Activated naive CD8-positive, alpha-beta T cell treated with anti-CD3 and anti-CD28 coated beads for 36 hours (primary cell): ENCODE results near the gene PRM2. TPM values are rescaled to one million over a fixed set of nuclear protein-coding genes. Genes with fewer than 3 reads are reported as not detected.
A peak's percentile ranks its signal among the peaks of the same experiment; 100 is the strongest.

Experiments used
- DNase-seq: peaks from one replicate; pipeline ENCODE4 v3.0.0; 2021
- H3K27ac Mint-ChIP-seq: one replicate; pipeline ENCODE4 v1.8.0; 2022; ENCODE audit warnings: mild to moderate bottlenecking, moderate library complexity, mixed read lengths
- H3K27me3 Mint-ChIP-seq: one replicate; pipeline ENCODE4 v1.8.0; 2022; ENCODE audit warnings: mild to moderate bottlenecking, mixed read lengths
- H3K36me3 Mint-ChIP-seq: one replicate; pipeline ENCODE4 v1.8.0; 2021; ENCODE audit warnings: mild to moderate bottlenecking, mixed read lengths
- H3K4me1 Mint-ChIP-seq: one replicate; pipeline ENCODE4 v1.8.0; 2021; ENCODE audit warnings: mixed read lengths
- H3K4me3 Mint-ChIP-seq: one replicate; pipeline ENCODE4 v1.8.0; 2022; ENCODE audit warnings: mild to moderate bottlenecking, moderate library complexity, mixed read lengths
- H3K9me3 Mint-ChIP-seq: one replicate; pipeline ENCODE4 v1.8.0; 2022; ENCODE audit warnings: mixed read lengths
- total RNA-seq, 2 experiments: library from RNA; stranded (reverse); gene quantifications; one replicate each; pipeline ENCODE4 v1.2.3, GENCODE V29; 2021

The PRM2 gene
- total RNA-seq, 2 experiments from 2014 or later = not detected

- Mint-ChIP-seq H3K27me3 (no peaks in the 10 kb centered on the region), H3K4me1 (peaks cover 39% of the 10 kb centered on the region), H3K27ac (peak overlapping the region; percentile 72)
These were observed 36.3 kb downstream of the PRM2 start for GRCh38 chr16:11239644-11240632.

GRCh38 chr16:11238272-11239202, 37.7 kb downstream of the PRM2 start:
- Mint-ChIP-seq H3K27ac (no peak overlapping the region), H3K36me3 (no peaks in the 10 kb centered on the region), H3K9me3 (no peaks in the 10 kb centered on the region), H3K4me3 (no peak overlapping the region), H3K27me3 (no peaks in the 10 kb centered on the region), H3K4me1 (peaks cover 51% of the 10 kb centered on the region)
- DNase-seq = no peak

More at GRCh38 chr16:11239644-11240632, 36.3 kb downstream of the PRM2 start:
- H3K36me3 Mint-ChIP-seq = no peaks in the 10 kb centered on the region
- DNase-seq = no peak
- no peaks in the 10 kb centered on the region for H3K9me3 Mint-ChIP-seq
- no peak overlapping the region for H3K4me3 Mint-ChIP-seq

DNA sequence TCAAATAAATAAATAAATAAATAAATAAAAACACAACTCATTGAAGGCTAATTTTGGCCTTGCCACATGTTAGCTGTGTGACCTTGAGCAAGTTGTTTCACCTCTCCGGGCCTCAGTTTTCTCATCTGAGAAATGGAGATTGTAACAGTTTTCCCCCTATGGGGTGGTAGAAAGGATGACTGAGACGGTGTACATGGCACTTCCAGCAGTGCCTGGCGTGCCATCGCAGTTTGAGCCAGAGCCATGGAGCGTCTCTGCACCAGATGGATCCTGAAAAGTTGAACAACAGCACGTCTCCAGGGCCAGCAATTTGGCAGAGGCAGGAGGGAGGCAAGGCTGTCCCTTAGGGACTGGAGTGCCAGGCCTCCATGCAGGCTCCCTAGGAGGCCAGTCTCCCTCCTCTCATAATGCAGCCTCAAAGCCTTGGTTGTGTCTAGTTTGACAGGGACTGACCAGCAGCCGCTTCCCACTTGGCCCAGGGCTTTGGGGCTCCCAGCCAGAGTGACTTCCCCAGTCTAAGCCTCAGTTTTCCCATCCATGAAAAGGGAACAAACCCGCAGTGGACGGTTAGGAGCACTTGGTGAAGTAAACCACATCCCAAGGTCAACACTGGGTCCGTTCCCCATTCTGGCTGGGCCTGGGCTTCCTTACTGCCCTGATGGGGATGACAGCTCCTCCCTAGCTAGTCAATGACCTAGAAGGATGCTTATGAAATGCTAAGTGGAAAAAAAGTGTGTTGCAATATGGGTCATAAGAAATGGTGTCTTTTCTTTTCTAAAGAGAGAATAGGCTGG, 39.6 kb downstream of the PRM2 start:
- Mint-ChIP-seq H3K36me3 (no peaks in the 10 kb centered on the region), H3K27me3 (no peaks in the 10 kb centered on the region), H3K4me3 (no peak overlapping the region), H3K27ac (peak overlapping the region; percentile 34), H3K4me1 (peaks cover 65% of the 10 kb centered on the region), H3K9me3 (no peaks in the 10 kb centered on the region)
- DNase-seq = no peak

DNA sequence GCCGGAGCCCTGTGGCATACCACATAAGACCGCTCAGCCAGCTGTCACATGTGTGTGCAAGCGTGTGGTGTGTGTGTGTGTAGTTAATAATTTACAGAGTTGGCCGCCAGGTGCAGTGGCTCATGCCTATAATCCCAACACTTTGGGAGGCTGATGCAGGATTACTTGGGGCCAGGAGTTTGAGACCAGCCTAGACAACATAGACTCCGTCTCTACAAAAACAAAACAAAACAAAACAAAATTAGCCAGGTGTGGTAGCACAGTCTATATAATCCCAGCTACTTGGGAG, 40.6 kb downstream of the PRM2 start:
- Mint-ChIP-seq H3K36me3 (no peaks in the 10 kb centered on the region), H3K27ac (no peak overlapping the region)
- no peak for DNase-seq

GRCh38 chr16:11234884-11235702, 41.2 kb downstream of the PRM2 start:
- Mint-ChIP-seq H3K9me3 (no peaks in the 10 kb centered on the region), H3K27me3 (no peaks in the 10 kb centered on the region), H3K4me3 (no peak overlapping the region), H3K36me3 (no peaks in the 10 kb centered on the region), H3K27ac (peak overlapping the region; percentile 57), H3K4me1 (peaks cover 64% of the 10 kb centered on the region)
- no peak for DNase-seq

More for the DNA sequence above, 40.6 kb downstream of the PRM2 start:
- Mint-ChIP-seq H3K4me1 (peaks cover 69% of the 10 kb centered on the region), H3K27me3 (no peaks in the 10 kb centered on the region), H3K9me3 (no peaks in the 10 kb centered on the region), H3K4me3 (no peak overlapping the region)

- H3K27ac Mint-ChIP-seq = peak overlapping the region; percentile 97
- H3K4me1 Mint-ChIP-seq = peaks cover 66% of the 10 kb centered on the region
- H3K4me3 Mint-ChIP-seq = peak overlapping the region; percentile 62
- H3K36me3 Mint-ChIP-seq = no peaks in the 10 kb centered on the region
- DNase-seq = peak; percentile 81
- H3K9me3 Mint-ChIP-seq = no peaks in the 10 kb centered on the region
- H3K27me3 Mint-ChIP-seq = no peaks in the 10 kb centered on the region
These were observed 42.4 kb downstream of the PRM2 start for GRCh38 chr16:11233727-11234376.

DNA sequence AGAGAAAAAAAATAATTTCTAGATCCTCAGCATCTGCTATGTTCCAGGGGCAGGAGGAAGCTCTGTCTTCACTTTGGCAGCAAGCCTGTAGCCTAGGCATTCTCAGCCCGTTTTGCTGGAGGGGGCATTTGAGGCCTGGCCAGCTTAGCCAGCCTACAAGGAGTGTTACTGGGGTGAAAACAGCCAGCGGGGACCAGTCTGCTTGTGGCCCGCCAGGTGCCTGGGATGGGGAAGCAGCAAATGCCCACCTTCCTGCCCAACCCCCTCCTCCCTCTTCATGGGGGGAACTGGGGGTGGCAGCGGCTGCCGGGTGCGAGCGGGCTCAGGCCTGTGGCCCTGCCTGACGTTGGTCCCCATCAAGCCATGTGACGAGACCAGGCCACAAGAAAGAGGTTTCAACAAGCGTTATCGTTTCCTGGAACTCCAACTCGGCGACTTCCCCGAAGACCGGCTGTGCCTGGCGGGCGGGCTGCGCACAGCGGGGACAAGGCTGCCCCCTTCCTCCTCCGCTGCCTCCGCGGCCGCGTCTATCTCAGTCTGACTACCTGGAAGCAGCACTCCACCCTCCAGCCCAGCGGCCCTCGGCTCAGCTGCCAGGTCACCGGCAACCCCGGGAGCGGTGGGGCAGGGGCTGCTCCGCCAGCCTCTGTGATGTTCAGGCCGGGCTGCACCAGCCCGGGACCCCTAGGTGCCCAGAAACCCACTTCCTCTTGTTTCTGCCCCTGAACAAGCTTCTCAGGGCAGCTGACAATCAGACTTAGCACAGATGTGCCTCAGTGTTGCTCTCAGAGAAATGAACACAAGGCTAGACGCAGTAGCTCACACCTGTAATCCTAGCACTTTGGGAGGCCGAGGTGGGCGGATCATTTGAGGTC, 43.2 kb downstream of the PRM2 start:
- H3K9me3 Mint-ChIP-seq = no peaks in the 10 kb centered on the region
- no peaks in the 10 kb centered on the region for H3K36me3 Mint-ChIP-seq
- H3K27ac Mint-ChIP-seq = peak overlapping the region; percentile 97
- H3K27me3 Mint-ChIP-seq = no peaks in the 10 kb centered on the region
- H3K4me1 Mint-ChIP-seq = peaks cover 70% of the 10 kb centered on the region
- DNase-seq = peak; percentile 94
- peak overlapping the region; percentile 62 for H3K4me3 Mint-ChIP-seq

GRCh38 chr16:11232302-11232851, 43.9 kb downstream of the PRM2 start:
- no peaks in the 10 kb centered on the region for H3K27me3 Mint-ChIP-seq
- DNase-seq = no peak
- H3K4me1 Mint-ChIP-seq = peaks cover 64% of the 10 kb centered on the region
- H3K9me3 Mint-ChIP-seq = no peaks in the 10 kb centered on the region
- H3K27ac Mint-ChIP-seq = peak overlapping the region; percentile 97
- H3K4me3 Mint-ChIP-seq = peak overlapping the region; percentile 62
- H3K36me3 Mint-ChIP-seq = no peaks in the 10 kb centered on the region

DNA sequence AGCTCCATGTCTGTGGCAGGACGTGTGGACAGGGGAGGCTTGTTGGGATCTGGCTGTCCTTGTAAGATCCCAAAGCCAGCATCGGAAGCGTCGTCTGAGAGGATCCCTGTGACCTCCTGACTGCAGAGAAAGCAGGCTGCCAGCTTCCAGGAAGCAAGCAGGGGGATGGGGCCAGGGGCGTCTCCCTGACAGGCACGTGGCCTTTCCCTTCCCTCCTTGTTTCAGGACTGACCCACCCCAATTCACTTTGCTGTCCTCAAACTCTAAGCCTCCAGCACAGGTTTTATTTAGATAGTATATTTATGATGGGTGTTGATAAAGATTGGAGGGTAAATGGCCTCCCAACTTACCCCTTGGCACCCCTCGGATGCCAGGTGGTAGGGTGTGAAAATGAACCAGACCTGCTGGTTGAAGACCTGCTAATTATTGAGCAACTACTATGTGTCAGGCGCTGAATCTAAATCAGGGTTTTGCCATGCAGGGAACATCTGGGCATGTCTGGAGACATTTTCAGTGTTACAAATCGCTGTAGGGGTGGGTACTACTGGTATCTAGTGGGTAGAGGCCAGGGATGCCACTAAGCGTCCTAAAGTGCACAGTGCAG, 44.8 kb downstream of the PRM2 start:
- Mint-ChIP-seq H3K4me1 (peaks cover 57% of the 10 kb centered on the region), H3K36me3 (no peaks in the 10 kb centered on the region), H3K4me3 (no peak overlapping the region), H3K27ac (peak overlapping the region; percentile 97), H3K9me3 (no peaks in the 10 kb centered on the region), H3K27me3 (no peaks in the 10 kb centered on the region)
- no peak for DNase-seq

GRCh38 chr16:11229906-11230305, 46.4 kb downstream of the PRM2 start:
- no peaks in the 10 kb centered on the region for H3K36me3 Mint-ChIP-seq
- H3K27ac Mint-ChIP-seq = peak overlapping the region; percentile 62
- no peak overlapping the region for H3K4me3 Mint-ChIP-seq
- no peak for DNase-seq
- H3K27me3 Mint-ChIP-seq = no peaks in the 10 kb centered on the region
- H3K9me3 Mint-ChIP-seq = no peaks in the 10 kb centered on the region
- H3K4me1 Mint-ChIP-seq = peaks cover 68% of the 10 kb centered on the region

GRCh38 chr16:11229432-11229831, 46.8 kb downstream of the PRM2 start:
- no peaks in the 10 kb centered on the region for H3K9me3 Mint-ChIP-seq
- H3K4me1 Mint-ChIP-seq = peaks cover 69% of the 10 kb centered on the region
- H3K4me3 Mint-ChIP-seq = no peak overlapping the region
- H3K27me3 Mint-ChIP-seq = no peaks in the 10 kb centered on the region
- peak overlapping the region; percentile 9 for H3K27ac Mint-ChIP-seq
- H3K36me3 Mint-ChIP-seq = no peaks in the 10 kb centered on the region
- no peak for DNase-seq
